GM21723 (cell line): ENCODE results near the gene ACOT8.
"Not testable (repeated sequence)": the region's sequence is repeated elsewhere in the genome, so short reads cannot be mapped to it uniquely, and the experiment has no call there.

Experiments used
- ATAC-seq: cut with Tn5 transposase; IDR thresholded peaks from one replicate; pipeline ENCODE4 v1.9.1; 2021; ENCODE audit warnings: mild to moderate bottlenecking, moderate library complexity; ENCODE audit not compliant: unreplicated experiment

ACOT8 gene

GRCh38 chr20:45857114-45857881, at the start of gene ACOT8, which contains the start of gene ZSWIM3:
ACOT8 (minus strand) TSS chr20:45857392; CDS start chr20:45857315, 77 bp downstream.
ZSWIM3 (plus strand) TSS chr20:45857614; CDS start chr20:45857826, 212 bp downstream.
- ATAC-seq: peak; percentile 93

- no peak for ATAC-seq
Measured at GRCh38 chr20:45905505-45906079, 48.4 kb upstream of the ACOT8 start.

GRCh38 chr20:45904583-45905504, 47.7 kb upstream of the ACOT8 start:
- no peak for ATAC-seq

- no peak for ATAC-seq
Measured at GRCh38 chr20:45902199-45902701, 45.1 kb upstream of the ACOT8 start.

- ATAC-seq: not testable (repeated sequence)
Measured at GRCh38 chr20:45901332-45901731, 44.1 kb upstream of the ACOT8 start.

- no peak for ATAC-seq
Measured at GRCh38 chr20:45899046-45899835, 42.0 kb upstream of the ACOT8 start.

GRCh38 chr20:45898285-45898684, 41.1 kb upstream of the ACOT8 start:
- no peak for ATAC-seq

GRCh38 chr20:45897692-45898091, 40.5 kb upstream of the ACOT8 start:
- ATAC-seq: no peak

GRCh38 chr20:45897289-45897688, 40.1 kb upstream of the ACOT8 start:
- no peak for ATAC-seq

- ATAC-seq: no peak
Measured at GRCh38 chr20:45896641-45897161, 39.5 kb upstream of the ACOT8 start.

GRCh38 chr20:45894797-45895196, 37.6 kb upstream of the ACOT8 start:
- ATAC-seq: no peak

GRCh38 chr20:45893831-45894230, 36.6 kb upstream of the ACOT8 start:
- no peak for ATAC-seq

- no peak for ATAC-seq
Measured at GRCh38 chr20:45892828-45893500, 35.8 kb upstream of the ACOT8 start.

GRCh38 chr20:45892049-45892825, 35.0 kb upstream of the ACOT8 start:
- ATAC-seq: no peak

- peak; percentile 78 for ATAC-seq
Measured at GRCh38 chr20:45890985-45891983, 34.1 kb upstream of the ACOT8 start, which contains the start of the genes CTSA and NEURL2. CTSA (plus strand) TSS chr20:45891335; CDS start chr20:45891569, 234 bp downstream. NEURL2 (minus strand) TSS chr20:45891208; CDS start chr20:45890991, 217 bp downstream.

GRCh38 chr20:45890077-45890984, 33.1 kb upstream of the ACOT8 start:
- ATAC-seq: peak; percentile 26
